HUES64 (cell line): ENCODE data around the gene NR5A1.

Experiments
- H3K27ac ChIP-seq: 2 replicates; pipeline ENCODE4 v1.7.0; 2013; ENCODE audit warnings: low read depth, low read length, inconsistent platforms
- H3K27me3 ChIP-seq: 2 replicates; pipeline ENCODE4 v1.6.1; 2013; ENCODE audit warnings: mild to moderate bottlenecking, low read length; ENCODE audit not compliant: insufficient read depth
- H3K36me3 ChIP-seq: 2 replicates; pipeline ENCODE4 v1.6.1; 2013; ENCODE audit warnings: mild to moderate bottlenecking, low read length; ENCODE audit not compliant: insufficient read depth
- H3K4me1 ChIP-seq: 2 replicates; pipeline ENCODE4 v1.6.1; 2013; ENCODE audit warnings: mild to moderate bottlenecking, low read length, moderate library complexity; ENCODE audit not compliant: insufficient read depth
- H3K4me3 ChIP-seq: 2 replicates; pipeline ENCODE4 v1.5.1; 2013; ENCODE audit warnings: mild to moderate bottlenecking, low read length, moderate library complexity
- H3K9ac ChIP-seq: 2 replicates; pipeline ENCODE4 v1.6.1; 2013; ENCODE audit warnings: mild to moderate bottlenecking, low read depth, low read length
- H3K9me3 ChIP-seq: 2 replicates; pipeline ENCODE4 v1.6.1; 2013; ENCODE audit warnings: low read depth, low read length; ENCODE audit not compliant: insufficient read depth
- WGBS: fragments of 150-250, 120-280 bp; methylation state at CpG from one replicate; pipeline ENCODE4 v1.1.7; 2013; ENCODE audit warnings: missing lambda C conversion rate; 5-methylcytosine and 5-hydroxymethylcytosine counted together

Gene NR5A1

DNA sequence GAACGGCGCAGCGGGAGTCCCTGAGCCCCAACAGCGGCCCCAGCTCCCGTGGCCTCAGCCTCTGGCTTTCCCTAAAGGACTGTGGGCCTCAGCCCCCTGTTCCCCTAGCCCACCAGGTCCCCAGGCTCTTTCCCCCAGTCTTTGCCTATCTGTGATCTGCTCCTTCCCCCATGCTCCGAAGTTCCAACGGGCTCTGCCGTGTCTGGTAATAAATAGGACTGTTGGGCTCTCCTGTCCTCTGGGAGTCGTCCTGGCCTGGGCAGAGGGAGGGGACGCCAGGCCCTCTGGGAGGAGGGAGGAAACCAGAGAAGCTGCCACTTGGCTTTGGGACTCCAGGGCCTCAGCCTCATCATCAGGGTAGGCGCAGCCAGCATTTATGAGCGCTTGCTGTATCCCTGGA lies 28.8 kb downstream of the NR5A1 start:
- Histone ChIP-seq H3K9me3 (no peaks in the 10 kb centered on the region), H3K36me3 (no peaks in the 10 kb centered on the region), H3K9ac (no peak overlapping the region), H3K4me3 (peak overlapping the region; percentile 48), H3K4me1 (peaks cover 10% of the 10 kb centered on the region), H3K27ac (no peak overlapping the region), H3K27me3 (peaks cover 57% of the 10 kb centered on the region)
- 32% methylated on average over 12 of the region's 12 CpGs for WGBS

- Histone ChIP-seq H3K36me3 (no peaks in the 10 kb centered on the region), H3K9ac (no peak overlapping the region), H3K27me3 (peaks cover 57% of the 10 kb centered on the region)
Observed at GRCh38 chr9:124477648-124478285, 29.4 kb downstream of the NR5A1 start.

DNA sequence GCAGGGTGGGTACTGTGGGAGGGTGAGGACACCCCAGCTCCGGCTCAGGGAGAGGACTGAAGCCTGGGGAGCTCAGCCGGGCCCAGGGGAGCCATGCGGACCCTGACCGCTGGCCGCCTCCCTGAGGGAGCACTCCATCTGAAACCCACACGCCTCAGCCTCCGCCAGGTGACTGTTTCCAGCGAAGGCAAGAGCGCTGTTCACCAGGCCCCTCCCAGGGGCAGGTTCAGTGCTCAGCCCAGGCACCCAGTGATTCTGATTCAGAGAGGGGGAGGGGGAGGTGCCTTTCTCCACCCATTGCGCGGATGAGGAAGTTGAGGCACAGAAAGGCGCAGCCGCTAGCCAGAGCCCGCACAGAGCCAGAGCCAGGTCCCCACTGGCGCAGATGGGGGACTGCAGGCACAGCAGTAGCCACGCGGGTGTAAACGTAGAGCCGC lies 30.0 kb downstream of the NR5A1 start:
- no peak overlapping the region for H3K27ac ChIP-seq
- 32% methylated on average over 19 of the region's 19 CpGs for WGBS
- H3K9me3 ChIP-seq, result no peaks in the 10 kb centered on the region
- H3K4me3 ChIP-seq, result peak overlapping the region; percentile 48
- H3K9ac ChIP-seq, result no peak overlapping the region
- H3K27me3 ChIP-seq, result peaks cover 55% of the 10 kb centered on the region
- peaks cover 9% of the 10 kb centered on the region for H3K4me1 ChIP-seq
- H3K36me3 ChIP-seq, result no peaks in the 10 kb centered on the region

More at GRCh38 chr9:124477648-124478285, 29.4 kb downstream of the NR5A1 start:
- Histone ChIP-seq H3K4me3 (peak overlapping the region; percentile 48), H3K9me3 (no peaks in the 10 kb centered on the region), H3K27ac (no peak overlapping the region), H3K4me1 (peaks cover 10% of the 10 kb centered on the region)
- WGBS, result 1% methylated on average over 51 of the region's 53 CpGs

GRCh38 chr9:124475868-124476690 lies 31.1 kb downstream of the NR5A1 start:
- peaks cover 4% of the 10 kb centered on the region for H3K4me1 ChIP-seq
- H3K27ac ChIP-seq, result no peak overlapping the region
- WGBS, result 85% methylated on average over 14 of the region's 14 CpGs
- H3K9ac ChIP-seq, result no peak overlapping the region
- H3K4me3 ChIP-seq, result no peak overlapping the region
- H3K36me3 ChIP-seq, result no peaks in the 10 kb centered on the region
- H3K27me3 ChIP-seq, result peaks cover 46% of the 10 kb centered on the region
- H3K9me3 ChIP-seq, result no peaks in the 10 kb centered on the region

DNA sequence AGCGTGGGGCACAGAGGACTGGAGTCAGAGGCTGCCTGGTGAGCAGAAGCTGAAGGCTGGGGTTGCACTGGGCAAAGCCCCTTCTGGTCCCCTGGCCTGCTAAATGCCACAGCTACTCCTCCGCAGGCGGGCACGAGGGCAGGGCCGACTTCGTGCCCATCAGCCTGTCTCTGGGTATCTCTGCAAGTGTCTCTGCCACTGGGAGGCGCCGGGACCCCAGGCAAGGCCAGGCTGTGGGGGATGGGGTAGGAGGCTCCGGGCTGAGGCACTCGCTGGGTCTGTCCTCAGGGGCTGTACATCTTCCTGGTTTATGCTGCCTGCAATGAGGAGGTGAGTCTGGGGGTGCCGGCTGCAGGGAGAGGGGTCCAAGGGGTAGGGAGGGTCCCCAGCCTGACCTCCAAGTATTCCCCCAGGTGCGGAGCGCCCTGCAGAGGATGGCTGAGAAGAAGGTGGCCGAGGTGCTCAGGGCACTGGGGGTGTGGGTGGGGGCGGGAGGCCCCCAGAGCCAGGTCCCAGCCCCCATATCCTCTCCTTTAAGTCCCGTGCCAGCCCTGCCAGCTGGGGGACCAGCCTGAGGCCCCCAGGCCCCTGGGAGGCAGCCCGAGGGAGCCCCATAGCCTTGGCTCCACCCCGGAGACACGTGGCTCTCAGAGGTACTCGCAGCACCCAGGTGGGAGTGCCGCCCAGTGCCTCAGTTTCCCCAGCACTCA lies 31.9 kb downstream of the NR5A1 start:
- Histone ChIP-seq H3K9me3 (no peaks in the 10 kb centered on the region), H3K4me1 (peaks cover 4% of the 10 kb centered on the region), H3K36me3 (no peaks in the 10 kb centered on the region), H3K27me3 (peaks cover 44% of the 10 kb centered on the region), H3K9ac (no peak overlapping the region; the same call in 1 of the 2 replicates), H3K27ac (no peak overlapping the region), H3K4me3 (no peak overlapping the region)
- 73% methylated on average over 21 of the region's 21 CpGs for WGBS

- H3K4me1 ChIP-seq, result peaks cover 4% of the 10 kb centered on the region; the same call in 1 of the 2 replicates
- H3K9me3 ChIP-seq, result no peaks in the 10 kb centered on the region
- no peak overlapping the region for H3K4me3 ChIP-seq
- H3K27ac ChIP-seq, result no peak overlapping the region
- WGBS, result 74% methylated on average over 4 of the region's 4 CpGs
- H3K9ac ChIP-seq, result no peak overlapping the region
- peaks cover 32% of the 10 kb centered on the region for H3K27me3 ChIP-seq
- no peaks in the 10 kb centered on the region for H3K36me3 ChIP-seq
Observed at GRCh38 chr9:124474151-124474550, 33.0 kb downstream of the NR5A1 start.

DNA sequence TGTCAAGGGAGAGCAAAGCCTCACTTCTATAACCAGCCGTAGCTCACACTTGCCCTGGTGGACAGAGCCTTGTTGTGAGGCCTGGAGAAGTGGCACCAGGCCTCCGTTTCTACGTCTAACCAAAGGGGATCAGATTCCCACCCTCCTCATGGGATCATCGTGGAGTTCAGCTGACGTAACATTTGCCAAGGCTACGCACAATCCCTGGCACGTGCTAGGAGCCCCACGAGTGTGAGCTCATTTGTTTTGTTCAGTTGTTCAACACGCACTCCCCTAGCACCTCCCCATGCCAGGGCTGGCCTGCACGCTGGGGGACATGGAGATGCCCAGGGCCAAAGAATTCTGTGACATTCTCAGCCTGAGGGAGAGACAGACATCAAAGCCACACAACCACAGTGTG lies 33.9 kb downstream of the NR5A1 start:
- Histone ChIP-seq H3K27me3 (peaks cover 24% of the 10 kb centered on the region), H3K4me1 (peaks cover 2% of the 10 kb centered on the region; the same call in 1 of the 2 replicates), H3K4me3 (no peak overlapping the region), H3K9ac (no peak overlapping the region), H3K27ac (no peak overlapping the region), H3K36me3 (no peaks in the 10 kb centered on the region), H3K9me3 (no peaks in the 10 kb centered on the region)
- WGBS, result 91% methylated on average over 10 of the region's 10 CpGs

DNA sequence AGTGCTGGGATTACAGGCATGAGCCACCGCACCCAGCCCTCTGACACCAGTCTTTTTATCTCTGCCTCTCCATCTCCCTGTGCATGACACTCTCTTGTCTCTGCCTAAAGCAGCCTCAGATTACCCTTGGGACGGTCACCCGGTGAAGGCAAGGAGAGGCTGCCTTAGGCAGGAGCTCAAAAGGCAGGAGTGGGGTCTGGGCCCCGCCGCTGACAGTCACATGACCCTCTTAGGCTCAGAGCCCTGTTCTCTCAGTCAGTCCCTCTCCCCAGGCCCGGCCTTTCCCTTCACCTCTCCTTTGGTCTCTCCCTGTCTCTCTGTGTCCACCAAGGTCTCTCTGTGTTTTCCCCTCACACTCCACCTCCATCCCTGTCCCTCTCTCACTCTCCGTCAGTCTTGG lies 34.4 kb downstream of the NR5A1 start:
- Histone ChIP-seq H3K27me3 (peaks cover 20% of the 10 kb centered on the region), H3K4me1 (no peaks in the 10 kb centered on the region), H3K4me3 (no peak overlapping the region), H3K27ac (no peak overlapping the region), H3K9ac (no peak overlapping the region), H3K9me3 (no peaks in the 10 kb centered on the region), H3K36me3 (no peaks in the 10 kb centered on the region)
- WGBS, result 86% methylated on average over 7 of the region's 7 CpGs

- H3K9me3 ChIP-seq, result no peaks in the 10 kb centered on the region
- no peaks in the 10 kb centered on the region for H3K4me1 ChIP-seq
- no peak overlapping the region for H3K4me3 ChIP-seq
- H3K36me3 ChIP-seq, result no peaks in the 10 kb centered on the region
- peaks cover 12% of the 10 kb centered on the region for H3K27me3 ChIP-seq
- 85% methylated on average over 9 of the region's 9 CpGs for WGBS
- H3K27ac ChIP-seq, result no peak overlapping the region
- H3K9ac ChIP-seq, result no peak overlapping the region
Observed at GRCh38 chr9:124471761-124472160, 35.4 kb downstream of the NR5A1 start.

DNA sequence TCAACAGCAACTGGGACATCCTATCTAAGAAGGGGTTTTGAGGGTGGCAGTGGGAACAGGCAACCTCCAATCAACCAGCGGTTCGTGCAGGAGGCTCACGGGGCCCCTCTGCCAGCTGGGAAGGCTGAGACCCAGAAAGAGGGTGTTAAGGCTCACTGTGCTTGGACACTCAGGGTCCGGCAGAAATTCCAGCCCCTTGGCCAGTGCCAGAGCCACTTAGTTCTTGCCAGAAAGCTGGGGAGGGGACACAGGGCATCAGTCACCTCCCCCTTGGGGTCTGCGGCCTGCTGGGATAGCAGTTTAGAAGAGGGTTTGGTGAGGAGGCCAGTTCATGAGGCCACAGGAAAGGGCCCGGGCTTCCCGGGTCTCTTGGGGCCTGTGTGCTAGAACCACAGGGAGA lies 36.5 kb downstream of the NR5A1 start:
- Histone ChIP-seq H3K27me3 (peaks cover 2% of the 10 kb centered on the region; the same call in 1 of the 2 replicates), H3K9me3 (no peaks in the 10 kb centered on the region), H3K36me3 (no peaks in the 10 kb centered on the region), H3K9ac (no peak overlapping the region), H3K4me1 (no peaks in the 10 kb centered on the region), H3K27ac (no peak overlapping the region), H3K4me3 (no peak overlapping the region)
- 96% methylated on average over 7 of the region's 7 CpGs for WGBS

- H3K36me3 ChIP-seq, result no peaks in the 10 kb centered on the region
- H3K27me3 ChIP-seq, result no peaks in the 10 kb centered on the region
- H3K9me3 ChIP-seq, result no peaks in the 10 kb centered on the region
- H3K27ac ChIP-seq, result no peak overlapping the region
- H3K4me1 ChIP-seq, result no peaks in the 10 kb centered on the region
- 89% methylated on average over 13 of the region's 13 CpGs for WGBS
- H3K4me3 ChIP-seq, result no peak overlapping the region
- no peak overlapping the region for H3K9ac ChIP-seq
Observed at GRCh38 chr9:124470306-124470705, 36.9 kb downstream of the NR5A1 start.
